H1 (cell line): ENCODE results near the gene SLN. TPM values are rescaled to one million over a fixed set of nuclear protein-coding genes. Genes with fewer than 3 reads are reported as not detected.

ENCODE experiments used
- CTCF ChIA-PET: fragments of 300-600 bp; sonication (Branson Sonifier 250); formaldehyde crosslinking; loops from one replicate; lab custom pipeline; 2021; ENCODE audit not compliant: partially characterized antibody; lab: Charles Lee
- POLR2A ChIA-PET: fragments of 300-600 bp; sonication (Branson Sonifier 250); formaldehyde crosslinking; loops from one replicate; lab custom pipeline; 2021; ENCODE audit warnings: inconsistent platforms; ENCODE audit not compliant: partially characterized antibody; lab: Charles Lee
- DNase-seq, 2 experiments: peaks; one replicate each; pipeline versions ENCODE4 v3.0.0 to v3.0.0-alpha.2; 2010 to 2022; ENCODE audit warnings: low spot score in 2 of 2, low read depth in 1 of 2, mixed read lengths in 1 of 2
- FAIRE-seq: peaks from 2 replicates; lab custom pipeline; 2011; peaks lifted over from hg19 to GRCh38; lab: Jason Lieb, UNC
- H2AFZ ChIP-seq: 2 replicates; pipeline ENCODE4 v1.8.1; 2012; ENCODE audit warnings: low read length, inconsistent platforms
- H2AK5ac ChIP-seq: 2 replicates; pipeline ENCODE4 v1.6.1; 2013; ENCODE audit warnings: low read depth, low read length
- H2BK120ac ChIP-seq: replicated peaks from 2 replicates; pipeline ENCODE3; 2013; ENCODE audit warnings: low read depth, low read length, inconsistent platforms
- H2BK12ac ChIP-seq: 2 replicates; pipeline ENCODE4 v1.6.1; 2013; ENCODE audit warnings: low read depth, low read length
- H2BK15ac ChIP-seq: 2 replicates; pipeline ENCODE4 v1.6.1; 2013; ENCODE audit warnings: low read length
- H2BK20ac ChIP-seq: 2 replicates; pipeline ENCODE4 v1.6.1; 2013; ENCODE audit warnings: low read length
- H2BK5ac ChIP-seq: 2 replicates; pipeline ENCODE4 v1.6.1; 2013; ENCODE audit warnings: low read depth, low read length
- H3K14ac ChIP-seq: 2 replicates; pipeline ENCODE4 v1.6.1; 2013; ENCODE audit warnings: inconsistent platforms; ENCODE audit not compliant: insufficient read length
- H3K18ac ChIP-seq: 2 replicates; pipeline ENCODE4 v1.6.1; 2013; ENCODE audit warnings: low read length; ENCODE audit errors: extremely low read depth
- H3K23ac ChIP-seq: 2 replicates; pipeline ENCODE4 v1.6.1; 2013; ENCODE audit warnings: inconsistent platforms; ENCODE audit not compliant: insufficient read length
- H3K23me2 ChIP-seq: 2 replicates; pipeline ENCODE4 v1.6.1; 2013; ENCODE audit warnings: low read depth, low read length
- H3K27ac ChIP-seq: 2 replicates; pipeline ENCODE4 v1.6.1; 2011; ENCODE audit warnings: low read depth, low read length, inconsistent platforms
- H3K27me3 ChIP-seq, 4 experiments: replicated peaks in 1 of 4; 1 replicate in 1 of 4; 2 replicates in 3 of 4; pipeline versions ENCODE4 v1.6.1 to v1.8.1; 2011 to 2013; ENCODE audit warnings: low read length in 3 of 4, mild to moderate bottlenecking in 3 of 4, inconsistent platforms in 2 of 4, mixed read lengths in 2 of 4, moderate library complexity in 1 of 4; ENCODE audit not compliant: control insufficient read depth in 3 of 4, insufficient read depth in 3 of 4; ENCODE audit errors: extremely low read depth in 1 of 4
- H3K36me3 ChIP-seq, 4 experiments: 2 replicates each; pipeline versions ENCODE4 v1.6.1 to v1.8.1; 2011 to 2013; ENCODE audit warnings: mild to moderate bottlenecking in 4 of 4, low read length in 3 of 4, moderate library complexity in 2 of 4, control low read depth in 1 of 4, inconsistent platforms in 1 of 4; ENCODE audit not compliant: insufficient read depth in 4 of 4, control insufficient read depth in 2 of 4
- H3K4ac ChIP-seq: replicated peaks from 2 replicates; pipeline ENCODE3; 2013; ENCODE audit warnings: low read length, low read depth, mixed read lengths, inconsistent platforms; ENCODE audit not compliant: insufficient read length
- H3K4me1 ChIP-seq, 4 experiments: replicated peaks in 1 of 4; 1 replicate in 1 of 4; 2 replicates in 3 of 4; pipeline versions ENCODE4 v1.6.1 to v1.8.1; 2011 to 2013; ENCODE audit warnings: low read length in 3 of 4, inconsistent platforms in 2 of 4, mixed read lengths in 1 of 4; ENCODE audit not compliant: insufficient read depth in 4 of 4, control insufficient read depth in 3 of 4
- H3K4me2 ChIP-seq, 2 experiments: 2 replicates each; pipeline versions ENCODE4 v1.6.1 to v1.8.1; 2011 to 2013; ENCODE audit warnings: low read depth in 2 of 2, low read length in 2 of 2, control low read depth in 1 of 2, inconsistent platforms in 1 of 2, mild to moderate bottlenecking in 1 of 2; ENCODE audit not compliant: insufficient read depth in 1 of 2
- H3K4me3 ChIP-seq, 4 experiments: fragments of 200-600, 300-600 bp in 1 of 4; sonication (generic), shearing (Covaris generic), sonication (Bioruptor Twin) in 1 of 4; 2 replicates each; pipeline versions ENCODE4 v1.5.1 to v1.8.1; 2011 to 2016; ENCODE audit warnings: low read length in 4 of 4, low read depth in 3 of 4, control low read depth in 2 of 4, inconsistent platforms in 2 of 4, mild to moderate bottlenecking in 2 of 4, mixed read lengths in 1 of 4, moderate library complexity in 1 of 4; ENCODE audit not compliant: insufficient read depth in 2 of 4; ENCODE audit errors: extremely low read depth in 1 of 4
- H3K56ac ChIP-seq: replicated peaks from 2 replicates; pipeline ENCODE3; 2013; ENCODE audit warnings: low read depth, mild to moderate bottlenecking, mixed read lengths, low read length, inconsistent platforms; ENCODE audit not compliant: insufficient read length
- H3K79me1 ChIP-seq: 2 replicates; pipeline ENCODE4 v1.6.1; 2013; ENCODE audit warnings: low read depth, low read length, control low read depth
- H3K79me2 ChIP-seq, 2 experiments: 2 replicates each; pipeline versions ENCODE4 v1.6.1 to v1.8.1; 2012 to 2013; ENCODE audit warnings: low read length in 2 of 2, mild to moderate bottlenecking in 2 of 2, inconsistent platforms in 1 of 2; ENCODE audit not compliant: insufficient read depth in 2 of 2, control insufficient read depth in 1 of 2
- H3K9ac ChIP-seq, 4 experiments: replicated peaks in 1 of 4; 1 replicate in 1 of 4; 2 replicates in 3 of 4; pipeline versions ENCODE4 v1.6.1 to v1.8.1; 2011 to 2013; ENCODE audit warnings: low read depth in 3 of 4, low read length in 3 of 4, control low read depth in 2 of 4, mild to moderate bottlenecking in 2 of 4, moderate library complexity in 2 of 4, inconsistent platforms in 1 of 4; ENCODE audit errors: extremely low read depth in 1 of 4
- H3K9me3 ChIP-seq, 2 experiments: 2 replicates each; pipeline versions ENCODE4 v1.6.1 to v1.8.1; 2012 to 2013; ENCODE audit warnings: mild to moderate bottlenecking in 2 of 2, moderate library complexity in 2 of 2, control low read depth in 1 of 2, inconsistent platforms in 1 of 2, low read depth in 1 of 2, low read length in 1 of 2, mixed read lengths in 1 of 2; ENCODE audit not compliant: insufficient read depth in 2 of 2
- H4K20me1 ChIP-seq, 2 experiments: replicated peaks in 1 of 2; 2 replicates each; pipeline versions ENCODE3 to v1.8.1; 2011 to 2013; ENCODE audit warnings: inconsistent platforms in 2 of 2, low read length in 2 of 2, mild to moderate bottlenecking in 1 of 2; ENCODE audit not compliant: insufficient read depth in 2 of 2, control insufficient read depth in 1 of 2
- H4K5ac ChIP-seq: 2 replicates; pipeline ENCODE4 v1.6.1; 2013; ENCODE audit warnings: low read length, low read depth, mixed read lengths, inconsistent platforms; ENCODE audit not compliant: insufficient read length
- H4K8ac ChIP-seq: 2 replicates; pipeline ENCODE4 v1.8.0; 2013; ENCODE audit warnings: mild to moderate bottlenecking, moderate library complexity, low read length, inconsistent platforms; ENCODE audit not compliant: insufficient read depth; ENCODE audit errors: extremely low read depth
- H4K91ac ChIP-seq: replicated peaks from 2 replicates; pipeline ENCODE3; 2013; ENCODE audit warnings: low read length, mixed read lengths, inconsistent platforms; ENCODE audit not compliant: insufficient read length
- CEBPB ChIP-seq: IDR thresholded peaks from 2 replicates; pipeline ENCODE4 v1.6.1; 2012; ENCODE audit warnings: low read depth, low read length
- CHD2 ChIP-seq: IDR thresholded peaks from 2 replicates; pipeline ENCODE4 v1.6.1; 2012; ENCODE audit warnings: low read length, improper control_type of control experiment
- EGR1 ChIP-seq: IDR thresholded peaks from 2 replicates; pipeline ENCODE4 v1.6.1; 2011; ENCODE audit warnings: low read depth, low read length, borderline replicate concordance
- FOSL1 ChIP-seq: IDR thresholded peaks from 2 replicates; pipeline ENCODE4 v1.6.1; 2011; ENCODE audit warnings: mild to moderate bottlenecking, low read depth, low read length, moderate library complexity; ENCODE audit not compliant: insufficient read depth
- KDM1A ChIP-seq: fragments of 200-600, 300-600 bp; sonication (generic); IDR thresholded peaks from 2 replicates; pipeline ENCODE4 v1.7.1; 2016; ENCODE audit warnings: mild to moderate bottlenecking, low read length, borderline replicate concordance
- PHF8 ChIP-seq: fragments of 200-600 bp; sonication (generic); conservative IDR thresholded peaks from 2 replicates; pipeline ENCODE4 v1.7.1; 2012; ENCODE audit warnings: low read depth, mild to moderate bottlenecking, inconsistent platforms, low read length, moderate library complexity
- RFX5 ChIP-seq: IDR thresholded peaks from 2 replicates; pipeline ENCODE4 v1.6.1; 2011; ENCODE audit warnings: low read depth, low read length, improper control_type of control experiment, borderline replicate concordance
- SP1 ChIP-seq: IDR thresholded peaks from 2 replicates; pipeline ENCODE4 v1.6.1; 2011; ENCODE audit warnings: low read depth, low read length
- TCF12 ChIP-seq: IDR thresholded peaks from 2 replicates; pipeline ENCODE4 v1.6.1; 2011; ENCODE audit warnings: low read depth, mild to moderate bottlenecking, low read length
- TEAD4 ChIP-seq: IDR thresholded peaks from 2 replicates; pipeline ENCODE4 v1.6.1; 2012; ENCODE audit warnings: low read depth, low read length, inconsistent platforms, mixed read lengths
- USF2 ChIP-seq: IDR thresholded peaks from 2 replicates; pipeline ENCODE4 v1.6.1; 2011; ENCODE audit warnings: low read length, improper control_type of control experiment
- whole genome bisulfite sequencing, 2 experiments: shearing (Covaris generic) in 1 of 2; methylation state at CpG; one replicate each; pipeline versions ENCODE4 v1.1.6 to v1.1.7; 2013 to 2015; ENCODE audit warnings: low lambda C conversion rate in 2 of 2, mixed read lengths in 2 of 2, inconsistent platforms in 1 of 2, low coverage in 1 of 2, missing lambda C conversion rate in 1 of 2; ENCODE audit not compliant: insufficient replicate concordance in 2 of 2, insufficient coverage in 1 of 2, insufficient read length in 1 of 2; ENCODE audit errors: extremely low coverage in 1 of 2, missing lambda C conversion rate in 1 of 2; 5-methylcytosine and 5-hydroxymethylcytosine counted together
- polyA plus RNA-seq, 7 experiments: library from polyadenylated mRNA; depleted of rRNA in 3 of 7; stranded (reverse) in 5 of 7; unstranded in 2 of 7; fragments of >200 nt in 5 of 7; fragments of 200-250 nt in 2 of 7; gene quantifications; 1 replicate in 5 of 7; 2 replicates in 1 of 7; 4 replicates in 1 of 7; pipeline versions ENCODE4 v1.2.1 to v1.2.3, GENCODE V29; 2011 to 2013; ENCODE audit warnings: missing spikeins in 2 of 7, mixed read lengths in 2 of 7
- total RNA-seq: library from RNA; stranded (reverse); fragmentation: NEBNext Ultra II Directional; extraction: Animal tissue kit (Norgen Biotek cat#: 25700); gene quantifications from 2 replicates; pipeline ENCODE4 v1.2.1, GENCODE V29; 2021
- TF ChIP-seq, protein P1 (sequence below): IDR thresholded peaks from 2 replicates; pipeline ENCODE4 v1.6.1; 2012; ENCODE audit warnings: low read length, inconsistent platforms

SLN gene
- total and polyA plus RNA-seq, 2 of the 8 experiments (the other 6 are each of a cell fraction or from before 2014, with no cell fraction given): not detected

DNA sequence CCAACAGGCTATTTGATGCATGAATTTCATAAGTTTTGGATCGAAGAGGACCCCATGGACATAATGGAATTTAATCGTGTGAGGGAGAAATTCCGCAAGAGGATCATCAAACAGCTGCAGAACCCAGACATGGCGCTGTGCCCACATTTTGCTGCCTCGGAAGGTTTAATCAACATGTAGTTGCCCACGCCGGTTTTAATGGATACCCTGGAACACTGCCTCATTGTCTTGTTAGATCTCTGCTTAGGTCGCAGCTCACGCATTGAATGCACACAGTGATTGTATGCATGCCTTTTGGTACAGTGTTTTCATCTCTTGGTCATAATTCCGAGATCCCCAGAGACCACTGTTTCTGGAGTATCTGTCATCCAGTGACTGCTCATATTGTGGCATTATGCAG lies 46.8 kb downstream of the SLN start:
- no peak overlapping the region for H3K14ac ChIP-seq
- no peak overlapping the region for H3K4me2 ChIP-seq
- ChIA-PET CTCF (interaction anchor here (0.6 to 3.6 kb wide), 8 partner anchors 11 to 176 kb away, joined by 3 to 22 read pairs (median 5); no protein-coding TSS in a partner anchor), POLR2A (no interaction called here)
- H3K23ac ChIP-seq: no peak overlapping the region
- no peaks in the 10 kb centered on the region for H3K23me2 ChIP-seq
- H3K79me2 ChIP-seq: no peaks in the 10 kb centered on the region
- no peak overlapping the region for H4K8ac ChIP-seq
- H2AK5ac ChIP-seq: no peak overlapping the region
- H3K56ac ChIP-seq: no peak overlapping the region
- no peak overlapping the region for H2BK5ac ChIP-seq
- no peak overlapping the region for H4K5ac ChIP-seq
- no peak overlapping the region for H2BK12ac ChIP-seq
- no peak overlapping the region for H2BK120ac ChIP-seq
- no peak for FAIRE-seq
- no peaks in the 10 kb centered on the region for H3K79me1 ChIP-seq
- no peak overlapping the region for H4K91ac ChIP-seq
- H4K20me1 ChIP-seq: no peaks in the 10 kb centered on the region
- no peak overlapping the region for H3K9ac ChIP-seq
- H2AFZ ChIP-seq: no peak overlapping the region
- H3K27ac ChIP-seq: no peak overlapping the region
- H2BK20ac ChIP-seq: no peak overlapping the region; the same call in 1 of the 2 replicates
- H2BK15ac ChIP-seq: no peak overlapping the region
- H3K4me3 ChIP-seq: no peak overlapping the region
- no peaks in the 10 kb centered on the region for H3K36me3 ChIP-seq
- no peaks in the 10 kb centered on the region for H3K27me3 ChIP-seq
- H3K18ac ChIP-seq: no peak overlapping the region
- H3K4me1 ChIP-seq: peaks cover 0 to 10% (median 4%) of the 10 kb centered on the region in 4 experiments; a peak in 4 of 7 replicates
- DNase-seq: no peak
- H3K9me3 ChIP-seq: no peaks in the 10 kb centered on the region
- 94% methylated on average over 10 of the region's 10 CpGs; no CpG with 5 or more reads in 1 of the 2 experiments for WGBS, 2 experiments
- H3K4ac ChIP-seq: no peak overlapping the region
- no peak for TF ChIP-seq CEBPB
- TF ChIP-seq FOSL1: no peak
- TF ChIP-seq, protein P1, sequence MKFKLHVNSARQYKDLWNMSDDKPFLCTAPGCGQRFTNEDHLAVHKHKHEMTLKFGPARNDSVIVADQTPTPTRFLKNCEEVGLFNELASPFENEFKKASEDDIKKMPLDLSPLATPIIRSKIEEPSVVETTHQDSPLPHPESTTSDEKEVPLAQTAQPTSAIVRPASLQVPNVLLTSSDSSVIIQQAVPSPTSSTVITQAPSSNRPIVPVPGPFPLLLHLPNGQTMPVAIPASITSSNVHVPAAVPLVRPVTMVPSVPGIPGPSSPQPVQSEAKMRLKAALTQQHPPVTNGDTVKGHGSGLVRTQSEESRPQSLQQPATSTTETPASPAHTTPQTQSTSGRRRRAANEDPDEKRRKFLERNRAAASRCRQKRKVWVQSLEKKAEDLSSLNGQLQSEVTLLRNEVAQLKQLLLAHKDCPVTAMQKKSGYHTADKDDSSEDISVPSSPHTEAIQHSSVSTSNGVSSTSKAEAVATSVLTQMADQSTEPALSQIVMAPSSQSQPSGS: no peak
- TF ChIP-seq KDM1A: no peak
- TF ChIP-seq EGR1: no peak
- TF ChIP-seq CHD2: no peak
- no peak for TF ChIP-seq SP1
- no peak for TF ChIP-seq TCF12
- no peak for TF ChIP-seq USF2
- TF ChIP-seq RFX5: no peak
- no peak for TF ChIP-seq TEAD4
- no peak for TF ChIP-seq PHF8
